Fibroblast of lung (primary cell): Measurements from ENCODE around the gene CMTR1.

Source experiments
- EZH2 ChIP-seq: IDR thresholded peaks from 2 replicates; pipeline ENCODE4 v1.5.1; 2012; ENCODE audit warnings: low read length, control low read depth, mild to moderate bottlenecking; ENCODE audit errors: missing control alignments
- TF ChIP-seq, protein P1 (sequence below), 2 donors: IDR thresholded peaks in 1 of 2; conservative IDR thresholded peaks in 1 of 2; 1 replicate in 1 of 2; 2 replicates in 1 of 2; pipeline ENCODE4 v1.5.1; 2011 to 2012; ENCODE audit warnings: low read length in 2 of 2, control low read depth in 1 of 2, inconsistent platforms in 1 of 2, low read depth in 1 of 2, mild to moderate bottlenecking in 1 of 2

DNA sequence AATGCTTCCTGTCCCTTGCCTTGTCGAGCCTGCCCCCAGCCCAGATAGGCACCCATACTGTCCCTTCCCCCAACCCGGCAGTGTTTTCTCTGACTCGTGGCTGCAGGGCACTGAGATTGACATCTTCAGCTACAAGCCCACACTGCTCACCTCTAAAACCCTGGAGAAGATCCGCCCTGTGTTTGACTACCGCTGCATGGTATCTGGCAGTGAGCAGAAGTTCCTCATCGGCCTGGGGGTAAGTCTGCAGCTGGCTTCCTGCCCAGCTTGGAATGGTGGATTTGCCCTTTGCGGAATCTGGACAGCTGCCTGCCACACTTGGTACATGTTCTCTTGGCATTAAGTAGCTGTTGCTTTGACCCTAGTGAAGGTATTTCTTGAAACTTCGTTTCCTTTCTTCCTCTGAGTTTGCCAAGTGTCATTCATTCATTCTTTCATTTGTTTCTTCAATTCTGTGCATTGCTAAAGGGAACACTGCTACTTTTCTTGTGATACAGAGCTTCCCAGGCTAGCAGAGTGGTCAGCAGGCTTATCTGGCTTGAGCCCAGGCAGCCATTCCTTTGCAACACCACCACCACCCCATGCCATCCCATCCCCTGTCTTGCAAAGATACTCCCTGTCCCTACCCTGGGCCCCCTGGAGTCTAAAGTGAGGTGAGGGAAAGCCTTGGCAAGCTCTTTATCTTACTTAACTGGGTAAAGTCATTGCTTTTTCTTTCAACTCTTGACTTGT, 40.5 kb downstream of the CMTR1 start:
- no peak for TF ChIP-seq EZH2
- TF ChIP-seq, protein P1, sequence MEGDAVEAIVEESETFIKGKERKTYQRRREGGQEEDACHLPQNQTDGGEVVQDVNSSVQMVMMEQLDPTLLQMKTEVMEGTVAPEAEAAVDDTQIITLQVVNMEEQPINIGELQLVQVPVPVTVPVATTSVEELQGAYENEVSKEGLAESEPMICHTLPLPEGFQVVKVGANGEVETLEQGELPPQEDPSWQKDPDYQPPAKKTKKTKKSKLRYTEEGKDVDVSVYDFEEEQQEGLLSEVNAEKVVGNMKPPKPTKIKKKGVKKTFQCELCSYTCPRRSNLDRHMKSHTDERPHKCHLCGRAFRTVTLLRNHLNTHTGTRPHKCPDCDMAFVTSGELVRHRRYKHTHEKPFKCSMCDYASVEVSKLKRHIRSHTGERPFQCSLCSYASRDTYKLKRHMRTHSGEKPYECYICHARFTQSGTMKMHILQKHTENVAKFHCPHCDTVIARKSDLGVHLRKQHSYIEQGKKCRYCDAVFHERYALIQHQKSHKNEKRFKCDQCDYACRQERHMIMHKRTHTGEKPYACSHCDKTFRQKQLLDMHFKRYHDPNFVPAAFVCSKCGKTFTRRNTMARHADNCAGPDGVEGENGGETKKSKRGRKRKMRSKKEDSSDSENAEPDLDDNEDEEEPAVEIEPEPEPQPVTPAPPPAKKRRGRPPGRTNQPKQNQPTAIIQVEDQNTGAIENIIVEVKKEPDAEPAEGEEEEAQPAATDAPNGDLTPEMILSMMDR (conservative IDR thresholded peaks at IDR 0.05 in 1 of 2, IDR thresholded peaks at IDR 0.05 in 1 of 2; ENCODE audit: low read depth in 1 of 2, low read length in 2 of 2): no peak
